K562 (cell line): ENCODE measurements around the gene METTL23. TPM values are rescaled to one million over a fixed set of nuclear protein-coding genes. Genes with fewer than 3 reads are reported as not detected.

Source experiments
- CHD4 ChIP-seq: fragments of 200-600 bp; sonication (generic); IDR thresholded peaks from 3 replicates; pipeline ENCODE4 v1.6.1; 2012; ENCODE audit warnings: low read depth, mild to moderate bottlenecking, mixed read lengths, low read length, inconsistent platforms; ENCODE audit not compliant: insufficient read depth, insufficient replicate concordance, poor library complexity, severe bottlenecking
- CSDE1 ChIP-seq, 2 experiments: fragments of 450-650 bp; IDR thresholded peaks; 2 replicates each; pipeline ENCODE4 v1.6.1; 2016; ENCODE audit warnings: mild to moderate bottlenecking in 1 of 2
- E2F1 ChIP-seq: sonication (generic); formaldehyde crosslinking; IDR thresholded peaks from 2 replicates; pipeline ENCODE4 v1.8.1; 2023; ENCODE audit warnings: mild to moderate bottlenecking, missing genetic modification reagents, moderate library complexity
- NFRKB ChIP-seq: fragments of 450-650 bp; IDR thresholded peaks from 2 replicates; pipeline ENCODE4 v1.6.1; 2016; ENCODE audit warnings: low read depth
- POLR2G ChIP-seq: fragments of 200-400 bp; formaldehyde crosslinking; IDR thresholded peaks from 2 replicates; pipeline ENCODE4 v1.6.1; 2017; ENCODE audit warnings: low read depth, mild to moderate bottlenecking, antibody characterized with exemption, low read length, moderate library complexity
- PRMT5 ChIP-seq: sonication (generic); formaldehyde crosslinking; IDR thresholded peaks from 2 replicates; pipeline ENCODE4 v1.5.0; 2020; ENCODE audit warnings: missing genetic modification reagents
- RAD21 ChIP-seq, 2 experiments: fragments of 250-450 bp in 1 of 2; fragments of 450-650 bp in 1 of 2; sonication (Bioruptor Pico) in 1 of 2; formaldehyde crosslinking in 1 of 2; IDR thresholded peaks in 1 of 2; conservative IDR thresholded peaks in 1 of 2; 2 replicates each; pipeline versions ENCODE4 v1.4.0 to v1.8.0; 2020 to 2022; ENCODE audit warnings: mild to moderate bottlenecking in 2 of 2, moderate library complexity in 1 of 2
- RFX1 ChIP-seq: fragments of 450-650 bp; IDR thresholded peaks from 2 replicates; pipeline ENCODE4 v1.6.1; 2016; ENCODE audit warnings: mild to moderate bottlenecking, moderate library complexity
- SOX6 ChIP-seq: fragments of 450-650 bp; IDR thresholded peaks from 2 replicates; pipeline ENCODE4 v1.6.1; 2014; ENCODE audit warnings: mild to moderate bottlenecking
- TAF1 ChIP-seq: IDR thresholded peaks from 2 replicates; pipeline ENCODE4 v1.6.1; 2011; ENCODE audit warnings: mild to moderate bottlenecking, low read length, moderate library complexity; ENCODE audit not compliant: insufficient read depth, control insufficient read depth, severe bottlenecking; ENCODE audit errors: extremely low read depth
- TEAD4 ChIP-seq, 2 experiments: sonication (generic) in 1 of 2; formaldehyde crosslinking in 1 of 2; IDR thresholded peaks; 2 replicates each; pipeline versions ENCODE4 v1.6.1 to v1.8.0; 2012 to 2022; ENCODE audit warnings: borderline replicate concordance in 1 of 2, inconsistent platforms in 1 of 2, low read length in 1 of 2, mild to moderate bottlenecking in 1 of 2, missing genetic modification reagents in 1 of 2
- TFAM ChIP-seq: fragments of 250-450 bp; sonication (Bioruptor Pico); conservative IDR thresholded peaks from 2 replicates; pipeline ENCODE4 v1.5.0; 2021; ENCODE audit warnings: mild to moderate bottlenecking, moderate library complexity
- TOE1 ChIP-seq, 2 experiments: fragments of 450-650 bp in 1 of 2; sonication (generic) in 1 of 2; formaldehyde crosslinking in 1 of 2; IDR thresholded peaks; 2 replicates each; pipeline versions ENCODE4 v1.7.1 to v1.8.0; 2016 to 2022; ENCODE audit warnings: borderline replicate concordance in 2 of 2, mild to moderate bottlenecking in 2 of 2, antibody characterized with exemption in 1 of 2, inconsistent platforms in 1 of 2, low read depth in 1 of 2, missing genetic modification reagents in 1 of 2, moderate library complexity in 1 of 2
- WHSC1 ChIP-seq: IDR thresholded peaks from one replicate; pipeline ENCODE4 v1.6.1; 2012; ENCODE audit warnings: low read length, control low read depth, inconsistent platforms
- XRCC4 ChIP-seq: IDR thresholded peaks from one replicate; pipeline ENCODE4 v1.6.1; 2011; ENCODE audit not compliant: insufficient read depth, insufficient read length; ENCODE audit errors: extremely low read depth
- ZBTB7A ChIP-seq: IDR thresholded peaks from 2 replicates; pipeline ENCODE4 v1.6.1; 2011; ENCODE audit warnings: low read depth, mild to moderate bottlenecking, low read length, moderate library complexity, borderline replicate concordance; ENCODE audit not compliant: control insufficient read depth
- ZKSCAN8 ChIP-seq: fragments of 200-800 bp; sonication (Bioruptor generic); IDR thresholded peaks from 2 replicates; pipeline ENCODE4 v1.6.1; 2016; ENCODE audit warnings: missing genetic modification characterization, missing compliant biosample characterization
- ZNF282 ChIP-seq: sonication (generic); formaldehyde crosslinking; IDR thresholded peaks from 2 replicates; pipeline ENCODE4 v1.8.1; 2023; ENCODE audit warnings: missing genetic modification reagents
- polyA plus RNA-seq, 8 experiments: library from polyadenylated mRNA; depleted of rRNA in 4 of 8; stranded (reverse) in 5 of 8; unstranded in 3 of 8; fragments of >200 nt; fragmentation: Nextera tagmentation in 2 of 8; fragmentation: Illumina TruSeq in 1 of 8; extraction: Ambion mirVana in 2 of 8; extraction: Trizol in 1 of 8; gene quantifications; 2 replicates each; pipeline versions ENCODE4 v1.2.1 to v1.2.3, GENCODE V29; 2011 to 2014; ENCODE audit warnings: inconsistent platforms in 1 of 8, missing spikeins in 1 of 8
- total RNA-seq, 7 experiments: library from RNA; depleted of rRNA in 6 of 7; stranded (reverse); fragments of >200 nt in 6 of 7; fragmentation: Illumina TruSeq in 2 of 7; extraction: Trizol in 2 of 7; gene quantifications; 2 replicates each; pipeline versions ENCODE4 v1.2.1 to v1.2.3, GENCODE V29; 2011 to 2021; ENCODE audit warnings: low replicate concordance in 1 of 7
- TF ChIP-seq, protein P1 (sequence below): fragments of 450-650 bp; IDR thresholded peaks from 2 replicates; pipeline ENCODE4 v1.6.1; 2017; ENCODE audit warnings: antibody characterized with exemption, mild to moderate bottlenecking
- TF ChIP-seq, protein P2 (sequence below): sonication (generic); formaldehyde crosslinking; IDR thresholded peaks from 2 replicates; pipeline ENCODE4 v1.8.1; 2023; ENCODE audit warnings: mild to moderate bottlenecking, missing genetic modification reagents

Gene METTL23
- total and polyA plus RNA-seq, 9 of the 15 experiments (the other 6 are each of a cell fraction or from before 2014, with no cell fraction given), result 29.4 to 67.3 (median 41.6) TPM

- TF ChIP-seq ZBTB7A, result peak; percentile 64; the same call in 1 of the 2 replicates
- 0 out of 4 replicates have a peak, but pooled peaks of 1 of the 2 experiments have one; percentile 36 for TF ChIP-seq CSDE1 (IDR thresholded peaks at IDR 0.05)
- no peak for TF ChIP-seq TOE1 (IDR thresholded peaks at IDR 0.05; ENCODE audit: borderline replicate concordance)
- no peak for TF ChIP-seq TOE1 (CRISPR knock-in tag; IDR thresholded peaks at IDR 0.05; ENCODE audit: borderline replicate concordance, low read depth)
- TF ChIP-seq CHD4, result no peak
- TF ChIP-seq, protein P1, sequence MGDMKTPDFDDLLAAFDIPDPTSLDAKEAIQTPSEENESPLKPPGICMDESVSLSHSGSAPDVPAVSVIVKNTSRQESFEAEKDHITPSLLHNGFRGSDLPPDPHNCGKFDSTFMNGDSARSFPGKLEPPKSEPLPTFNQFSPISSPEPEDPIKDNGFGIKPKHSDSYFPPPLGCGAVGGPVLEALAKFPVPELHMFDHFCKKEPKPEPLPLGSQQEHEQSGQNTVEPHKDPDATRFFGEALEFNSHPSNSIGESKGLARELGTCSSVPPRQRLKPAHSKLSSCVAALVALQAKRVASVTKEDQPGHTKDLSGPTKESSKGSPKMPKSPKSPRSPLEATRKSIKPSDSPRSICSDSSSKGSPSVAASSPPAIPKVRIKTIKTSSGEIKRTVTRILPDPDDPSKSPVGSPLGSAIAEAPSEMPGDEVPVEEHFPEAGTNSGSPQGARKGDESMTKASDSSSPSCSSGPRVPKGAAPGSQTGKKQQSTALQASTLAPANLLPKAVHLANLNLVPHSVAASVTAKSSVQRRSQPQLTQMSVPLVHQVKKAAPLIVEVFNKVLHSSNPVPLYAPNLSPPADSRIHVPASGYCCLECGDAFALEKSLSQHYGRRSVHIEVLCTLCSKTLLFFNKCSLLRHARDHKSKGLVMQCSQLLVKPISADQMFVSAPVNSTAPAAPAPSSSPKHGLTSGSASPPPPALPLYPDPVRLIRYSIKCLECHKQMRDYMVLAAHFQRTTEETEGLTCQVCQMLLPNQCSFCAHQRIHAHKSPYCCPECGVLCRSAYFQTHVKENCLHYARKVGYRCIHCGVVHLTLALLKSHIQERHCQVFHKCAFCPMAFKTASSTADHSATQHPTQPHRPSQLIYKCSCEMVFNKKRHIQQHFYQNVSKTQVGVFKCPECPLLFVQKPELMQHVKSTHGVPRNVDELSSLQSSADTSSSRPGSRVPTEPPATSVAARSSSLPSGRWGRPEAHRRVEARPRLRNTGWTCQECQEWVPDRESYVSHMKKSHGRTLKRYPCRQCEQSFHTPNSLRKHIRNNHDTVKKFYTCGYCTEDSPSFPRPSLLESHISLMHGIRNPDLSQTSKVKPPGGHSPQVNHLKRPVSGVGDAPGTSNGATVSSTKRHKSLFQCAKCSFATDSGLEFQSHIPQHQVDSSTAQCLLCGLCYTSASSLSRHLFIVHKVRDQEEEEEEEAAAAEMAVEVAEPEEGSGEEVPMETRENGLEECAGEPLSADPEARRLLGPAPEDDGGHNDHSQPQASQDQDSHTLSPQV, result no peak
- TF ChIP-seq TAF1, result peak; percentile 69
- no peak for TF ChIP-seq RFX1
- TF ChIP-seq NFRKB, result no peak
- peak; percentile 96 for TF ChIP-seq POLR2G
- no peak for TF ChIP-seq TEAD4 (IDR thresholded peaks at IDR 0.05; ENCODE audit: low read length)
- 0 out of 2 replicates have a peak, but pooled peaks have one; percentile 49 for TF ChIP-seq TEAD4 (CRISPR knock-in tag; IDR thresholded peaks at IDR 0.05; ENCODE audit: borderline replicate concordance)
- TF ChIP-seq ZNF282 (CRISPR knock-in tag), result no peak
- no peak for TF ChIP-seq XRCC4
- TF ChIP-seq TFAM (CRISPR knock-in tag), result no peak
- 0 out of 2 replicates have a peak, but pooled peaks have one; percentile 10 for TF ChIP-seq E2F1 (CRISPR knock-in tag)
- TF ChIP-seq WHSC1, result no peak
- no peak for TF ChIP-seq ZKSCAN8 (CRISPR knock-in tag)
- TF ChIP-seq SOX6, result no peak; the same call in 1 of the 2 replicates
- TF ChIP-seq, protein P2, sequence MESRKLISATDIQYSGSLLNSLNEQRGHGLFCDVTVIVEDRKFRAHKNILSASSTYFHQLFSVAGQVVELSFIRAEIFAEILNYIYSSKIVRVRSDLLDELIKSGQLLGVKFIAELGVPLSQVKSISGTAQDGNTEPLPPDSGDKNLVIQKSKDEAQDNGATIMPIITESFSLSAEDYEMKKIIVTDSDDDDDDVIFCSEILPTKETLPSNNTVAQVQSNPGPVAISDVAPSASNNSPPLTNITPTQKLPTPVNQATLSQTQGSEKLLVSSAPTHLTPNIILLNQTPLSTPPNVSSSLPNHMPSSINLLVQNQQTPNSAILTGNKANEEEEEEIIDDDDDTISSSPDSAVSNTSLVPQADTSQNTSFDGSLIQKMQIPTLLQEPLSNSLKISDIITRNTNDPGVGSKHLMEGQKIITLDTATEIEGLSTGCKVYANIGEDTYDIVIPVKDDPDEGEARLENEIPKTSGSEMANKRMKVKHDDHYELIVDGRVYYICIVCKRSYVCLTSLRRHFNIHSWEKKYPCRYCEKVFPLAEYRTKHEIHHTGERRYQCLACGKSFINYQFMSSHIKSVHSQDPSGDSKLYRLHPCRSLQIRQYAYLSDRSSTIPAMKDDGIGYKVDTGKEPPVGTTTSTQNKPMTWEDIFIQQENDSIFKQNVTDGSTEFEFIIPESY (CRISPR knock-in tag), result no peak
- TF ChIP-seq RAD21 (CRISPR knock-in tag; conservative IDR thresholded peaks at IDR 0.05 in 1 of 2, IDR thresholded peaks at IDR 0.05 in 1 of 2), result no peak
- no peak for TF ChIP-seq PRMT5 (CRISPR knock-in tag)
These were observed 336 bp upstream of the METTL23 start, which contains the start of gene JMJD6 (continued) for GRCh38 chr17:76726231-76726775.
